Thyroid gland (tissue), 4 donors: ENCODE data around the gene RHOBTB1. TPM values are rescaled to one million over a fixed set of nuclear protein-coding genes. Genes with fewer than 3 reads are reported as not detected.
"Not testable (repeated sequence)": the region's sequence is repeated elsewhere in the genome, so short reads cannot be mapped to it uniquely, and the experiment has no call there.

Source experiments
- DNase-seq, 2 donors: peaks; one replicate each; pipeline ENCODE4 v3.0.0-alpha.2; 2019
- H3K27ac ChIP-seq, 3 donors: fragments of 200-600 bp; sonication (generic); 1 replicate in 2 of 3; 2 replicates in 1 of 3; pipeline ENCODE4 v1.5.1; 2016 to 2019; ENCODE audit warnings: mild to moderate bottlenecking in 1 of 3, moderate library complexity in 1 of 3
- H3K27me3 ChIP-seq: fragments of 200-600 bp; sonication (generic); one replicate; pipeline ENCODE4 v1.5.1; 2019
- H3K36me3 ChIP-seq, 2 donors: fragments of 200-600 bp; sonication (generic); one replicate each; pipeline ENCODE4 v1.5.1; 2016 to 2019
- H3K4me1 ChIP-seq, 2 donors: fragments of 200-600 bp; sonication (generic); one replicate each; pipeline ENCODE4 v1.5.1; 2017 to 2019
- H3K4me3 ChIP-seq, 3 donors: fragments of 200-600 bp; sonication (generic); replicated peaks in 1 of 3; 1 replicate in 2 of 3; 2 replicates in 1 of 3; pipeline ENCODE4 v1.5.1; 2016; ENCODE audit warnings: mild to moderate bottlenecking in 1 of 3
- H3K9me3 ChIP-seq: fragments of 200-600 bp; sonication (generic); one replicate; pipeline ENCODE4 v1.5.1; 2017
- CTCF ChIP-seq, 6 experiments: fragments of 200-600 bp in 3 of 6; fragments of 450-650 bp in 3 of 6; sonication (generic) in 3 of 6; IDR thresholded peaks; one replicate each; pipeline ENCODE4 v1.5.1; 2016 to 2019; ENCODE audit warnings: antibody characterized with exemption in 6 of 6, mild to moderate bottlenecking in 2 of 6, inconsistent platforms in 1 of 6, moderate library complexity in 1 of 6
- POLR2A ChIP-seq, 2 donors: fragments of 450-650 bp; IDR thresholded peaks; one replicate each; pipeline ENCODE4 v1.6.1; 2017; ENCODE audit warnings: antibody characterized with exemption in 2 of 2, mild to moderate bottlenecking in 2 of 2, moderate library complexity in 1 of 2
- WGBS, 2 donors: methylation state at CpG; one replicate each; pipeline ENCODE4 v1.1.5; 2017; 5-methylcytosine and 5-hydroxymethylcytosine counted together
- intact Hi-C: fragments of 100-400 bp; cut with DNase I; formaldehyde crosslinking; loops from one replicate; pipeline ENCODE4 v1.15.1; 2023
- total RNA-seq, 4 donors: library from RNA; depleted of rRNA; stranded (reverse); fragments of >200 nt; gene quantifications; one replicate each; pipeline ENCODE4 v1.2.3, GENCODE V29; 2016

RHOBTB1 gene
- total RNA-seq, 4 donors from 2014 or later = 6.8 to 10.5 (median 9.1) TPM

- Histone ChIP-seq H3K4me1 (no peaks in the 10 kb centered on the region), H3K27me3 (no peaks in the 10 kb centered on the region), H3K9me3 (no peaks in the 10 kb centered on the region), H3K4me3 (no peak overlapping the region), H3K27ac (no peak overlapping the region), H3K36me3 (no peaks in the 10 kb centered on the region)
- no peak for DNase-seq
- 83 to 94% methylated on average over 2 of the region's 2 CpGs for WGBS, 2 donors
- intact Hi-C loops = no loop called here
- TF ChIP-seq CTCF (IDR thresholded peaks at IDR 0.05) = no peak
- no peak for TF ChIP-seq POLR2A (IDR thresholded peaks at IDR 0.05)
Observed at GRCh38 chr10:60835049-60835448, 108.9 kb downstream of the RHOBTB1 start.

- Histone ChIP-seq H3K27ac (no peak overlapping the region), H3K36me3 (no peaks in the 10 kb centered on the region), H3K9me3 (no peaks in the 10 kb centered on the region), H3K4me1 (no peaks in the 10 kb centered on the region), H3K27me3 (no peaks in the 10 kb centered on the region), H3K4me3 (no peak overlapping the region)
- no peak for DNase-seq
- intact Hi-C loops = no loop called here
- TF ChIP-seq CTCF (IDR thresholded peaks at IDR 0.05) (no peak), POLR2A (IDR thresholded peaks at IDR 0.05) (no peak)
Observed at GRCh38 chr10:60834401-60834800, 109.6 kb downstream of the RHOBTB1 start.

DNA sequence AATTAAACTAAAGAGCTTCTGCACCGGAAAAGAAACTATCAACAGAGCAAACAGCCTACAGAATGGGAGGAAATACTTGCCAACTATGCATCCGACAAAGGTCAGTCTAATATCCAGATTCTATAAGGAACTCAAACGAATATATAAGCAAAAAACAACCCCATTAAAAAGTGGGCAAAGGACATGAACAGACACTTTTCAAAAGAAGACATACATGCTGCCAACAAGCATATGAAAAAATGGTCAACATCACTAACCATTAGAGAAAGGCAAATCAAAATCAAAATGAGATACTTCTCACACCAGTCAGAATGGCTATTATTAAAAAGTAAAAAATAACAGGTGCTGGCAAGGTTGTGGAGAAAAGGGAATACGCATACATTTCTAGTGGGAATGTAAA lies 111.8 kb downstream of the RHOBTB1 start:
- H3K27me3 ChIP-seq, DNase-seq, H3K36me3 ChIP-seq, H3K4me3 ChIP-seq, H3K9me3 ChIP-seq, intact Hi-C loops, H3K27ac ChIP-seq, H3K4me1 ChIP-seq: not testable (repeated sequence)
- 73 to 88% methylated on average over 4 of the region's 4 CpGs for WGBS, 2 donors

DNA sequence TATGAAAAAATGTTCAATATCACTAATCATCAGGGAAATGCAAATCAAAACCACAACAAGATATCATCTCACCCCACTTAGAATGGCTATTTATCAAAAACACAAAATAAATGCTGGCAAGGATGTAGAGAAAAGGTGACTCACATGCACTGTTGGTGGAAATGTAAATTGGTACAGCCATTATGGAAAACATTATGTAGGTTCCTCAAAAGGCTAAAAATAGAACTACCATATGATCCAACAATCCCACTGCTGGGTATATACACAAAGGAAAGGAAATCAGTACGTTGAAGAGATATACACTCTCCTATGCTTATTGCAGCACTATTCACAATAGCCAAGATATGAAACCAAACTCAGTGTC lies 115.5 kb downstream of the RHOBTB1 start:
- 47 to 63% methylated on average over 1 of the region's 1 CpG for WGBS, 2 donors
- intact Hi-C loops = no loop called here

DNA sequence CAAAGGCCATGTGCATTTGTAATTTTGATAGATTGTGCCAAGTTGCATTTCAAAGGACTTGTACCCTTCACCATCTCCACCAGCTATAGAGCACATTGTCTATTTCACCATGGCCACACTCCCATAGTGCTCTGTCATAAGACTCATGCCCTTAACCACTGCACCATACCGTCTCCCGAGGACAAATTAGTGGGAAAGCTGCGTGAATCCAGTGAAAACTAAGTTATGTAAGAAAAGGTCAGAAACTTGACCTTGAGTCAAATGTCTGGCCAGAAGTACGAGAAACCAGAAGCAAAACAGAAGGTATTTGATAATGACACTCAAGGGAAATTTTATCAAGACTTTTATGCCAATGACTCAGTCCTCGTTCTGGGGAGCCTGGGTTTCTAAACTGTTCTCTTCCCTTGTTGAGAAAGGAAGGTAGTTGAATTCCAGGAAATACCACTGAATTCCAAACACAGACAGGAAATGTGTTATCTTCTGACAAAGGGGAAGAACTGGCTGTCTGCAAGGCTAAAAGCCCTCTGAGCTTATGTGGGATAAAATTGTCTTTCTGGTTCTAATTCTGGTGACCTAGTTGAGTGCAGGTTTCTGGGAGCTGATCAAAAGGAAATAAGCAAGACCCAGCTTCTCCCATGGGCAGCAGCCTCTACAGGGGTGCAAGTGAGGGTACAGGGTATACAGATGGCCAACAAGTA lies 116.0 kb downstream of the RHOBTB1 start:
- 53 to 55% methylated on average over 5 of the region's 5 CpGs for WGBS, 2 donors
- DNase-seq = no peak
- Histone ChIP-seq H3K27me3 (no peaks in the 10 kb centered on the region), H3K4me3 (no peak overlapping the region), H3K27ac (peak overlapping the region in 1 of 3 donors; percentile 39), H3K36me3 (no peaks in the 10 kb centered on the region), H3K4me1 (no peaks in the 10 kb centered on the region), H3K9me3 (no peaks in the 10 kb centered on the region)
- TF ChIP-seq CTCF (IDR thresholded peaks at IDR 0.05) = no peak
- no peak for TF ChIP-seq POLR2A (IDR thresholded peaks at IDR 0.05)
- intact Hi-C loops = no loop called here

More for the DNA sequence above, 115.5 kb downstream of the RHOBTB1 start:
- TF ChIP-seq POLR2A (IDR thresholded peaks at IDR 0.05) (no peak), CTCF (IDR thresholded peaks at IDR 0.05) (no peak)
- Histone ChIP-seq H3K27me3 (no peaks in the 10 kb centered on the region), H3K36me3 (no peaks in the 10 kb centered on the region), H3K9me3 (no peaks in the 10 kb centered on the region), H3K4me3 (no peak overlapping the region), H3K4me1 (no peaks in the 10 kb centered on the region), H3K27ac (peak overlapping the region in 1 of 3 donors; percentile 39)
- no peak for DNase-seq
